PC-3 (cell line): ENCODE results near the gene CPEB2.

Source experiments
- CTCF ChIP-seq: fragments of 300-600 bp; sonication (generic); conservative IDR thresholded peaks from 2 replicates; pipeline ENCODE4 v1.5.1; 2017; ENCODE audit warnings: antibody characterized with exemption, low read depth, mild to moderate bottlenecking, low read length
- EZH2 ChIP-seq: fragments of 300-600 bp; sonication (generic); IDR thresholded peaks from one replicate; pipeline ENCODE4 v1.6.1; 2017; ENCODE audit warnings: antibody characterized with exemption, mild to moderate bottlenecking, low read length; ENCODE audit not compliant: unreplicated experiment

- TF ChIP-seq CTCF, result no peak
- no peak for TF ChIP-seq EZH2
Observed at GRCh38 chr4:15088394-15089035, 86.2 kb downstream of the CPEB2 start.
